HG03060 (cell line): ENCODE results near the gene HELZ.
"Not testable (repeated sequence)": the region's sequence is repeated elsewhere in the genome, so short reads cannot be mapped to it uniquely, and the experiment has no call there.

Experiments used
- ATAC-seq: cut with Tn5 transposase; IDR thresholded peaks from one replicate; pipeline ENCODE4 v1.9.1; 2021; ENCODE audit warnings: low read depth, moderate number of reproducible peaks; ENCODE audit not compliant: unreplicated experiment

The HELZ gene

DNA sequence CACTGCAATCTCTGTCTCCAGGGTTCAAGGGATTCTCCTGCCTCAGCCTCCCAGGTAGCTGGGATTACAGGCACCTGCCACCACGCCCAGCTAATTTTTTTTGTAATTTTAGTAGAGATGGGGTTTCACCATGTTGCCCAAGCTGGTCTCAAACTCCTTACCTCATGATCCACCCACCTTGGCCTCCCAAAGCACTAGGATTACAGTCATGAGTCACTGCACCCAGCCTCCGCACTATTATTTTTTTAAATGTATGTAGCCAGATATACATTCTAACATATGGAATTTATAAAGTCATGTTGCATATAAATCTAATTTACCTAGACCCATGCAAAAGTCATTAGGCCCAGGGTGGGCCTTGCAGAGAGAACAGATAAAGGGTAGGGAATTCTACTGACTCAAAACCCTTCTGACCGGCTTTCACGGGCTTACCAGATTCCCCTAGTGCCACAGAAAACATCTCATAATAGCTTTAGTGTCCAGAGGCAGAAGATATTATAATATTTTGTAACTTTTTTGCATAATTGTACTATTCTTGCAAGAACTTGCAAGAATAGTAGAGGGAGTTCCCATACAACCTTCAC, 20.5 kb upstream of the HELZ start:
- ATAC-seq: no peak

DNA sequence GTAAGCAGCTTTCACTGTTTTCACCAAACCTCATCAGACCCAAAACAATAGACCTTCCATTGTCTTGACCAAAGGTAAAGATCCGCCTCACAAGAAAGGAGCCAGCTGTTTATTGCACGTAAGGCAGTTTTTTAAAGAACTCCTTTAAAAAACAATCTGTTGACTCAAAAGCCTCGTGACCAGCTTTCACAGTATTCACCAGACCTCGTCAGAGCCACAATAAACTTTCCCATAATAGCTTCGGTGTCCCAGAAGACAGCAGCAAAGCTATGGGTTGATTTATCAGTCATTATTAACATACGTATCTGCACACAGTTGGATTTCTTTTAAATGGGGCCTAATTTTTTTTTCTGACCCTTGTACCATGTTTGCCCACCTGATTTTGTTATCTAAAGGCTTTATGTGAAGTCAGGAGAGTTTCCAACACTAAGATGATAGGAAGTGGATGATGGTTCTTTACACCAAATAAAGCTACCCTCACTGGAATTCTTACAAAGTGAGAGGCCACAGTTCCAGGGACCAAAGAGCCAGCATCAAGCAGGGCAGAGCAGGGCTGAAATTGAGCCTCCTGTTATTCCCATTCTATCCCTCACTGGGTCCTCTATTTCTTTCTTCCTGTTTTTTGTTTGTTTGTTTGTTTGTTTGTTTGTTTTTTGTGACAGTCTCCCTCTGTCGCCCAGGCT, 17.6 kb upstream of the HELZ start:
- ATAC-seq: no peak

- ATAC-seq: no peak
Measured at GRCh38 chr17:67260170-67260987, 15.4 kb upstream of the HELZ start.

DNA sequence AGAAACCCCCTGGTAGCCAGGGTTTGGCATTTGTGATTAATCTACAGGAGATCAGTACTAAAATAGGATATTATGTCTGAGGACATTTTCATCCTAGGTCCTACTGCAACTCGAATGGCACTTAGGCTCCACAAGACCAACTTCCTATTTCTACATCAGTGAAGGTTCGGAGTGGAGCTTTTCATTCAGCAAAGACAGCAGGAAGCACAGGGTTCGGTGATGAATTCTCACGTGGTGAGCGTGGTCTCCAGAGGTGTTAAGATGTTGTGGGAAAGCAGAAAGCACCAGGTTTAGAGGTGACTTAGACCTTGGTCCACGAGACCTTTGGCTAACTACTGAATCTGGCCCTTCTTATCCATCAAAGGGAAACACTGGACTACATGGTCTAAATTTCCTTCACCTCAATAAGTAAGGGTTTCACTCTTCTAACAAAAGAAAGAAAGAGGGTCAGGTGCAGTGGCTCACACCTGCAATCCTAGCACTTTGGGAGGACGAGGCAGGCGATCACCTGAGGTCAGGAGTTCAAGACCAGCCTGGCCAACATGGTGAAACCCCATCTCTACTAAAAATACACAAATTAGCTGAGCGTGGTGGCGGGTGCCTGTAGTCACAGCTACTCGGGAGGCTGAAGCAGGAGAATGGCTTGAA, 13.9 kb upstream of the HELZ start:
- no peak for ATAC-seq

- no peak for ATAC-seq
Measured at GRCh38 chr17:67256075-67256732, 11.2 kb upstream of the HELZ start.

DNA sequence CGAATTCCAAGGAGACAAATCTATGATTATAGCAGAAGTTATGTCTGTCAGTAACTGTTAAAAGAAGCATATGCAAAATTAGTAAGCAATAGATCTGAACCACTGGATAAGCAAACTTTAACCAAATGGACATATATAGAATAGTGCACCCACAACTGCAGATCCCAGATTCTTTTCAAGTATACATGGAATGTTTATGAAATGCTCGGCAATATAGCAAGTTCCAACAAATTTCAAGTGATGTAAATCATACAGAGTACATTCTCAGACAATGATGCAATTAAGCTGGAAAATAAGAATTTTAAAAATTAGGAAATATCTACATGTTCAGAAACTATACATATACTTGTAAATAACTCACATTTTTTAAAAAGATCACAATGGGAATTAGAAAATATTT, 8.4 kb upstream of the HELZ start:
- no peak for ATAC-seq

GRCh38 chr17:67251586-67251985, 6.6 kb upstream of the HELZ start:
- not testable (repeated sequence) for ATAC-seq

- no peak for ATAC-seq
Measured at GRCh38 chr17:67248291-67248690, 3.3 kb upstream of the HELZ start.

- ATAC-seq: no peak
Measured at GRCh38 chr17:67247416-67247900, 2.5 kb upstream of the HELZ start.

GRCh38 chr17:67246653-67247415, 1.8 kb upstream of the HELZ start:
- peak; percentile 73 for ATAC-seq

DNA sequence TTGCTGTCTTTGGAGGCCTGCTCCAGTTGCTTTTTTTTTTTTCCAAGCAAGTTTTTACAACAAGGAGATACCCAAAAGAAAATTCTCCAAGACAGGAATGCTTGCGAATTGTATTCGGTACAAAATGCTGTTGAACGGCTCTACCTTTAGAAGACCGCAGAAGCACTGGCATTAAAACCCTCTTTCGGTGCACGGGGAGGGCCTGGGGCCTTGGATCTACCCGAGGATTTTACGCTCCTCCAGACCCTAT, 1.3 kb upstream of the HELZ start:
- no peak for ATAC-seq

DNA sequence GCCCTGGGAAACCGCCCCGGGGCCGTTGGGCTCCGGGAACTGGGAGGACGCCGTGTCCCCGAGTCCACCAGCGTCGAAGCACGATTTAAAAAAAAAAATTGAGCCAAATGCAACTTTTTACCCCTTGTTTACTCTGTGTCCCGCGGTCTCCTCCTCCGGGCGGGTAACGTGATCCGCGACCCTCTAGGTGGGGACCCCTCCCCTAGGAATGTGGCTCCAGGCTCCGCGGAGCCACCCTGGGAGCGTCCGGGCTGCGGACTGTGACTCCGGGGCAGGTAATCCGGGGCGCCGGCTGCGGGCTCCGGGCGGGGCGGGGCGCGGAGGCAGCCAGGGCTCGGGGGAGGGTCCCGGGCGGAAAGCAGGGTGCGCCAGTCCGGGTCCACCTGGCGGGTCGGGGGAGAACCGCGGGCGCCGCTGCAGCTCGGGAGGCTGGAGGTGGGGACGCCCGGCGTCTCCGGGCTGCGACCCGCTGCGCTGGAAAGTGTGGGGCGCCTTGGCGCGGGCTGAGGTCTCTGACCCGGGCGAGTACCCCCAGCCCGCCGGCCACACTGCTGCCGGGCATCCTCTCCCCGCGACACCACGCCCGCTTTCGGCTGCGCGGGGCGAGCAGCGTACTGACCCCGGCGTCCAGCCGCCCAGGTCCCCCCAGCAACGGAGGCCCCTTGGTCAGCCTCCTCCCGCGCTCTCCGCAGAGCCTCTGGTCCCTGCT, 852 bp upstream of the HELZ start:
- ATAC-seq: no peak

- ATAC-seq: no peak
Measured at GRCh38 chr17:67244431-67245072, 444 bp downstream of the HELZ start.

DNA sequence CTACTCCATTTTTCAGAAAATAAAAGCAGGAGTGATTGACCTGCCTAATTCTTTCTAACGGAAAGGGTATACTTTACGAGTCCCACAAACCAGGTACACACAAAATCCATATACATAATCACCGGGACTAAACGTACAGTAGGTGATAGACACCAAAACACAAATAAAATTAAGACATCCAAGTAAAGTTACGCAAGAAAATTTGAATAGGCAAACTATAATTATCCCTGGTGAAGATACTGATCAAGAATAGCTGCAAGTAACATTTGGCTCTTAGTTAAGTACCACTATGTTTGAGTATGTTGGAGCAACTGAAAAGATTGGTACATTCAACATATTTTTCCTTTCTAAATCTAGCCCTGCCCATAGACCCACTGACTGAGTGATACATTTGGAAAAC, 1.7 kb downstream of the HELZ start:
- no peak for ATAC-seq

DNA sequence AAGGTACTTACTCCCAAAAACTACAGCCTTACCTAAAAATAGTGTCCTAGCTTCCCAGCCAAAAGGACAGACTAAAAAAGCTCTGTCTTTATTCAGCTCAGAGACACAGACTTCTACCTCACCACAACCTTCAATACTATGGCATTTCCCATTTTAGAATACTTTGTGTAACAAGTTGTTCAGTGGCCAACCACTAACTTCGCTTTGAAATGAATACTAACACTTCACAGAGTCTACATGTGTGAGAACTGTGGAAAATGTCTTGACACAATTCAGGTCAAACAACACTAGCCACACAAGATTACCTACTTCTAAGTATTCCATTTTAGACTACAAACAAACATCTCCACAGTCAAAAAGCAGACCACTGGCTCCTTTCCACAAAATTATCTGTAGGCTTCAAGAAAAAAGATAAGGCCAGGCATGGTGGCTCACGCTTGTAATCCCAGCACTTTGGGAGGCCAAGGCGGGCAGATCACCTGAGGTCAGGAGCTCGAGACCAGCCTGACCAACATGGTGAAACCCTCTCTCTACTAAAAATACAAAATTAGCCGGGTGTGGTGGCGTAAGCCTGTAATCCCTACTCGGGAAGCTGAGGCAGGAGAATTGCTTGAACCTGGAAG, 3.2 kb downstream of the HELZ start:
- ATAC-seq: no peak

DNA sequence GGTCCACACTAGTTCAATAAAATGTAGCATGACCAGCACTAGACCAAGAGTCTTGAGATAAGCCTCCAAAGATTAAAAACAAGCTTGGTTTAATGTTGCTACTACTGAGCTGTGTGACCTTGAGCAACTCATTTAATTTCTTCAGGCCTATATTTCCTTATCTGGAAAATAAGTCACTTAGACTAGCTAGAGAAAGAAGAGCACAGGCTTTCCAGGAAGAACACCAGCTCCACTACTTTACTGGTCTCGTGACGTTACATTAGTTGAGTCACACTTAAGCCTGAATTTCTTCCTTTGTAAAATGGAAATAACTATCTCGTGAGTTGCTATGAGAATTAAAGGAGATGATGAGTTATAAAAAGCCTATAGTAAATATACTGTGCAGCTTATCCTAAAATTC, 5.4 kb downstream of the HELZ start:
- no peak for ATAC-seq

GRCh38 chr17:67238991-67239390, 6.0 kb downstream of the HELZ start:
- ATAC-seq: no peak

- ATAC-seq: no peak
Measured at GRCh38 chr17:67232441-67232840, 12.6 kb downstream of the HELZ start.
